Pancreas (tissue), 10 donors: ENCODE data around the gene LIMS1. TPM values are rescaled to one million over a fixed set of nuclear protein-coding genes. Genes with fewer than 3 reads are reported as not detected.

ENCODE experiments used
- ATAC-seq, 4 donors: fragments of 200-7000 bp; cut with Tn5 transposase; one replicate each; pipeline versions ENCODE4 v1.8.0 to v1.9.1; 2020; ENCODE audit warnings: mild to moderate bottlenecking in 4 of 4, moderate library complexity in 4 of 4
- DNase-seq, 6 donors: peaks; one replicate each; pipeline ENCODE4 v3.0.0-alpha.2; 2020
- FAIRE-seq: peaks from 2 replicates; lab custom pipeline; 2012; peaks lifted over from hg19 to GRCh38; lab: Jason Lieb, UNC
- H3K27ac ChIP-seq, 4 donors: fragments of 200-600 bp; sonication (generic); 1 replicate in 3 of 4; 2 replicates in 1 of 4; pipeline versions ENCODE4 v1.5.0 to v1.8.0; 2020
- H3K27me3 ChIP-seq, 4 donors: fragments of 200-600 bp; one replicate each; pipeline ENCODE4 v1.8.0; 2021
- H3K36me3 ChIP-seq, 3 donors: fragments of 200-600 bp; sonication (generic) in 1 of 3; one replicate each; pipeline versions ENCODE4 v1.5.0 to v1.8.0; 2020 to 2021
- H3K4me1 ChIP-seq, 3 donors: fragments of 200-600 bp; one replicate each; pipeline ENCODE4 v1.8.0; 2021
- H3K4me3 ChIP-seq, 4 donors: fragments of 200-600 bp; sonication (generic) in 2 of 4; one replicate each; pipeline versions ENCODE4 v1.5.0 to v1.8.0; 2020 to 2021
- H3K9me3 ChIP-seq, 4 donors: fragments of 200-600 bp; one replicate each; pipeline ENCODE4 v1.8.0; 2021
- CTCF ChIP-seq, 4 donors: fragments of 200-600 bp; sonication (generic) in 3 of 4; IDR thresholded peaks; one replicate each; pipeline versions ENCODE4 v1.5.0 to v1.8.0; 2021; ENCODE audit warnings: antibody characterized with exemption in 4 of 4
- WGBS, 2 donors: extraction: QIAGEN DNeasy Blood & Tissue Kit; methylation state at CpG; one replicate each; pipeline ENCODE4 v1.1.7; 2013; 5-methylcytosine and 5-hydroxymethylcytosine counted together
- intact Hi-C, 3 donors: fragments of 100-400 bp; cut with DNase I; formaldehyde crosslinking; loops; one replicate each; pipeline versions ENCODE4 v1.11.1 to v1.14.2; 2022
- polyA plus RNA-seq, 2 donors: library from polyadenylated mRNA; stranded (reverse); fragments of 200-250 nt; gene quantifications; one replicate each; pipeline ENCODE4 v1.2.3, GENCODE V29; 2013
- total RNA-seq, 6 donors: library from RNA; stranded (reverse); fragmentation: NEBNext Ultra II Directional in 4 of 6; extraction: Animal tissue kit (Norgen Biotek cat#: 25700) in 4 of 6; gene quantifications; one replicate each; pipeline versions ENCODE4 v1.2.1 to v1.2.4, GENCODE V29; 2021 to 2023
- donor health status: healthy with polysubstance abuse.
- donor health status: DM: no; HTN: no; CAD: no; lungs with moderate emphysema.
- donor health status: DM: no; HTN: no; CAD: no.
- donor health status: control.
- donor health status: control.
- donor health status: Bipolar disorder and iron deficiency.
- donor health status: DM: yes; HTN: yes; CAD: no.
- donor health status: DM: no; HTN: no; CAD: no.
- donor health status: DM: no; HTN: no; CAD: no.
- donor health status: DM: yes; HTN: yes; CAD: no.

Gene LIMS1
- total and polyA plus RNA-seq, 8 donors = 7.9 to 45.7 (median 17.4) TPM

GRCh38 chr2:108534584-108535356, 500 bp downstream of the LIMS1 start:
- FAIRE-seq (no peak), ATAC-seq (peak in 2 of 4 donors; percentile 6 to 10), DNase-seq (peak; percentile 10 to 79 (median 54))
- H3K4me3 ChIP-seq = peak overlapping the region; percentile 51 to 68 (median 54)
- H3K27ac ChIP-seq = peak overlapping the region in 3 of 4 donors; percentile 91 to 99 (median 94)
- WGBS, 2 donors = 0 to 1% methylated on average over 30 to 57 of the region's 57 CpGs
- H3K36me3 ChIP-seq = no peaks in the 10 kb centered on the region
- H3K27me3 ChIP-seq = no peaks in the 10 kb centered on the region
- H3K4me1 ChIP-seq = peaks cover 0 to 12% (median 0%) of the 10 kb centered on the region in 3 donors
- no peaks in the 10 kb centered on the region for H3K9me3 ChIP-seq
- intact Hi-C loops = no loop called here
- TF ChIP-seq CTCF (IDR thresholded peaks at IDR 0.05) = no peak

DNA sequence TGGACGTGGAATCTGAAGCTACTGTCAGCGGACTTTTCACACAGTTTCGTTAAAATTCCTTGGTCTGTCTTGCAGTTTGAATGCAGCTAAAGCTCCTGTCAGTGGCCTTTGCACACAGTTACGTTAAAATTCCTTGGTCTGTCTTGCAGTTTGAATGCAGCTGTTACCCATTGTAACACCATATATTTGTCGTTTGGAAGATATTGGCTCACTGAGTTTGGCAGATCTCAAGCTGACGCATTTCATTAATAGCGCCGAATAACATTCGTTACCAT, 1.0 kb downstream of the LIMS1 start:
- intact Hi-C loops = no loop called here
- H3K36me3 ChIP-seq = no peaks in the 10 kb centered on the region
- no peaks in the 10 kb centered on the region for H3K27me3 ChIP-seq
- no peaks in the 10 kb centered on the region for H3K9me3 ChIP-seq
- WGBS, 2 donors = 4 to 6% methylated on average over 9 of the region's 9 CpGs
- DNase-seq = no peak
- H3K4me3 ChIP-seq = peak overlapping the region; percentile 51 to 68 (median 54)
- ATAC-seq = no peak
- no peak for TF ChIP-seq CTCF (IDR thresholded peaks at IDR 0.05)
- peak overlapping the region in 2 of 4 donors; percentile 94 to 99 for H3K27ac ChIP-seq
- peaks cover 0 to 12% (median 0%) of the 10 kb centered on the region in 3 donors for H3K4me1 ChIP-seq
- FAIRE-seq = no peak

GRCh38 chr2:108536133-108536780, 2.0 kb downstream of the LIMS1 start:
- H3K4me3 ChIP-seq = peak overlapping the region in 1 of 4 donors; percentile 68
- intact Hi-C loops = no loop called here
- DNase-seq = no peak

DNA sequence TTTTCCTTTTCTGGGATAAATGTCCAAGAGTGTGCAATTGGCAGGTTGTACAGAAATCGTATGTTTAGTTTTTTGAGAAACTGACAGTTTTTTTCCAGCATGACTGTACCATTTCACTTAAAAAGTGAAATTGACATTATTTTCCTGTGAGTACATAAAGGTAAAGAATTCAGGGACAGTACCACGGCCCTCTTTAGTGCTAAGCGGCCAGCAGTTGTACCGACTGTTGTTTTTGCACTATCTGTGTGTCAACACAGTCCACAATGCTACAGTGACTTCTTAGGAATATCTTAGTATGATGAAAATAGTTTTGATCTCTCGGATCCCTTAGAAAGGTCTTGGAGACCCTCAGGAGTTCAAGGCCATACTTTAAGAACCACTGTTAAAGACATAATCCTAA, 2.6 kb downstream of the LIMS1 start:
- WGBS, 2 donors = 72 to 77% methylated on average over 5 of the region's 5 CpGs
- DNase-seq = no peak
- peaks cover 0 to 12% (median 0%) of the 10 kb centered on the region in 3 donors for H3K4me1 ChIP-seq
- FAIRE-seq = no peak
- no peak for TF ChIP-seq CTCF (IDR thresholded peaks at IDR 0.05)
- no peaks in the 10 kb centered on the region for H3K36me3 ChIP-seq
- H3K27me3 ChIP-seq = no peaks in the 10 kb centered on the region
- no peak overlapping the region for H3K4me3 ChIP-seq
- ATAC-seq = no peak
- intact Hi-C loops = no loop called here
- no peaks in the 10 kb centered on the region for H3K9me3 ChIP-seq
- H3K27ac ChIP-seq = no peak overlapping the region

More at GRCh38 chr2:108536133-108536780, 2.0 kb downstream of the LIMS1 start:
- 80% methylated on average over 7 of the region's 7 CpGs for WGBS, 2 donors
- Histone ChIP-seq H3K27me3 (no peaks in the 10 kb centered on the region), H3K27ac (no peak overlapping the region), H3K9me3 (no peaks in the 10 kb centered on the region), H3K36me3 (no peaks in the 10 kb centered on the region), H3K4me1 (peaks cover 0 to 12% (median 0%) of the 10 kb centered on the region in 3 donors)
- no peak for ATAC-seq
- TF ChIP-seq CTCF (IDR thresholded peaks at IDR 0.05) = no peak
- FAIRE-seq = no peak
